Muscle of back (tissue), 11 donors: Measurements from ENCODE around the gene WWOX. TPM values are rescaled to one million over a fixed set of nuclear protein-coding genes. Genes with fewer than 3 reads are reported as not detected.

Experiments used
- DNase-seq, 3 donors: peaks; one replicate each; pipeline versions ENCODE4 v3.0.0 to v3.0.0-alpha.2; 2013
- polyA plus RNA-seq, 10 donors: library from polyadenylated mRNA; unstranded; fragments of 120-200 nt; gene quantifications; one replicate each; pipeline ENCODE4 v1.2.1, GENCODE V29; 2013; ENCODE audit not compliant: insufficient read length in 10 of 10

The WWOX gene
- polyA plus RNA-seq, 10 donors: 7.8 to 14.7 (median 12.8) TPM

DNA sequence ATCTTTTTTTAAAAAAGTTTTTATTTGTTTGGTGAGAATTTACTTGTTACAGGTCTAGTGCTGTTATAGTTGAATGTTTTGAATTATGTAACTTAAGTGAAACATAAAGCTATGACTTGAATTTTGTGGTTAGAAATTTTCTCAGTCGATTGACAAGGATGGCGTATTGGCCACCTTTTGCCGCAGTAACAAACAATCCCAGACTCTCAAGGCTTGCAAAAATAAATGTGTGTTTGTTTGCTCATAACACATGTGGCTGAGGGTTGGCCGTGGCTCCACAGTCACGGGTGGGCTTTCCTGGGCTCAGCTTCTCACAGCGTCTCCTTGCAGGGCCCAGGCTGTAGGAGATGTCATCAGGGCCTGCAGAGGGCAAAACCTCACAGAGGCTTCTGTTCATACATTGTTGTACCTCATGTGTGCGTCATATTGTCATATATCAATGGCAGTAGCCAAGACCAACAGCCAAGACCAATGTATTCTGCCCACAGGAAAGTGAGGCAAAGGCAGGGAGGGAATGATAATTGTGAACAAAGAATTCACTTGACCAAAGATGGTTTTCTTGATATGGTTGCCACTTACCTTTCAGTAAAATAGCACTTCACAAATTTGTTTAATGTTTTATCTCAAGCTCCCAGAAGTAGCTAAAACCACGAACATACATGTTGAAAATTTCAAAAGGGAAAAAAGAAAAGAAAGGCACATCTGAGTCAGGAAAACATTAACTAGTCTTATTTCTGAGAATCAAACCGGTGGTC is 93.5 kb downstream of the WWOX start:
- DNase-seq: no peak

DNA sequence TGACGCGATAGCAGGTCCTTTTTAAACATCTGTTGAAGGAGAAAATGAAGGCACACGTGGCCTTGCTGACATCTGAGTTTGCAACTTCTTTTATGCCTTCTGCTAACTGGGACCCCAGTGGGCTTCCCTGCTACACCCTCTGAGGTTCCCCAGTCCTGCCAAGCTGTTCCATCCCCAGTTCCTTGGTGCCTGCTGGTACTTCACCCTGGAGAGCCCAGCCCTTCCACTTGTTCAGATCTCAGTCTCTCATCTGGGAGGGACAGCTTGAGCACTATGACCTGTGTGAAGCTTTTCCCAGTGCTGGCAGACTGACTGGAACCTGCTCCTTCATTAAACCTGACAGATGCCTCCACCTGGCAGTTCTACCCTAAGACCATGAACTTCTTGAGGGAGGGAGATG is 95.5 kb downstream of the WWOX start:
- no peak for DNase-seq

DNA sequence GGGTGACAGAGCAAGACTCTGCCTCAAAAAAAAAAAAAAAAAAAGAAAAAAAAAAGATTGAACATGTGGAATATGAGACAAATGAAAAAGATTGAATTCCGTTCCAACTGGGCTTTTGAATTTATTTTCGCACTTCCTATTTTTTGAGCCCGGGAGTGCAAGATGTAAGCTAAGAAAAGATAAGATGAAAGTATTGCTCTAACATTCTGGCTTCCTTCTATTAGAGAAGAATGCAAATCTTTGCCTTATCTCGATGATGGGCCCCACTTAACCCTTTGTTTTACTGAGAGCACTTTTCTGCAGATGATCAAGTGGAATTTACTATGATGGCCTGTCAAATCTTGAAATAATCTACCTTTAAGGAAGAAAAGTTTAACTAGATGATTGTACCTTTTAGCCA is 96.3 kb downstream of the WWOX start:
- no peak for DNase-seq

DNA sequence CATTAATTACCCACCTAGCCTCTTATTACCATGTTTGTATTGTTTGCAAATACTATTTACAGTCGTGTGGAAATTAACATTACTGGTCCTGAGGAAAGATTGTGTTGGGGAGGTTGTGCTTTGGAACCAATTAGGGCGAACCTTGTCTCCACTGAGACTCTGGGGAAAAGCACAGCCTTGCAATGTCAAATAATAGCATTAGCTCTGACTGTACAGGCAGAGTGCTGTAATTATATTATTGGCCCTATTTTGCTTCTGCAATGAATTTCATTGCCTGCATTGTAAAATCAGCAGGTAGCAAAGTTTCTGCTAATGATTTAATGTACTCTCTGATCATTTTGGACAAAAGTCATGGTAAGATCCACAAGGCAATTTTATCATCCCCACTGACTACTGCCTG is 97.0 kb downstream of the WWOX start:
- no peak for DNase-seq

DNA sequence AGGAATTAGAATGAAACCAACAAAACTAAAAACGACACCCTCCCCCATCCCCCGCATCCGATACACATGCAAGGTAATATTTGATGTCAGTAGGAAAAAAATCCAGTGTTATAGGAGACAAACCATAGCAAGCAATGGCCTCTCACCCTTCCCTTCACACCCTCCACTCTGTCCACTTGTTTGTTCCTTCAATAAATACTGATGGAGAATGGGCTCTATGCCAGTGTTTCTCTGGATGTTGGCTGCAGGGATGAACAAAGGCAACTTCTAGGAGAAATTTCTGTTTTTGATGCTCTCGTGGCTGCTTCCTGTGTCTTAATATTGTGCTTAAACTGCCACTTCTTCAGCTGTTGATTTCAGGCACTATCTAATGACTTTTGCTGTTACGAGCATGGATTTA is 98.8 kb downstream of the WWOX start:
- no peak for DNase-seq

DNA sequence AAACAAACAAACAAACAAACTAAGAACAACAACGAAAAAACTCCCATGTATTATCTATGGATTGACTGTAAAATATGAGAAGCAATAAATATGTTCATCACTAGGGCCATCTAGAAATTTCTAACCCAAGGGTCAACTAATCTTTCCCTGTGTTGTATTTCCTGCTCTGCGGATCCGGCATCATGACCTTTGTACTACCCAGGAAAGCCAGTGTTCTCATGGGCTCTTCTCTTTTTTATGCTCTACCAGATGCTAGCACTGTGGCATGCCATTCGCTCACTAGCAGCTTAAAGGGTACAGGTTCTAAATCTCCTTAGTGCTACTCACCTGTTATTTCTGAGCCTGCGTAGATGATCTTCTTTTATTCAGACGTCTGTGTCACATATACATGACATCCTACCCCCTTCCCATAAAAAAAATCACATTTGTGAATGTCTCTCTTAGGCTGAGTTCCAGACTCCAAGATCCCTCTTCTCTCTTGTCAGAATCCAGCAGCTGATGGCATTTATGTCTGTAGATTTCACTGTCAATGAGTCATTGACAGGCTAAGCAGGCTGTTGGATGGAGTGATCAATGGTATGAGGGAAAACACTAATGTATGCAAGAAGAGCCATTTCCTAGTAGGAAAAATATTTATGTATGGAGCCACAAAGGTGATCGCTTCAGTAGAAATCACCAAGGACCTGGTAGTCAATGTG is 100.0 kb downstream of the WWOX start:
- DNase-seq: no peak

DNA sequence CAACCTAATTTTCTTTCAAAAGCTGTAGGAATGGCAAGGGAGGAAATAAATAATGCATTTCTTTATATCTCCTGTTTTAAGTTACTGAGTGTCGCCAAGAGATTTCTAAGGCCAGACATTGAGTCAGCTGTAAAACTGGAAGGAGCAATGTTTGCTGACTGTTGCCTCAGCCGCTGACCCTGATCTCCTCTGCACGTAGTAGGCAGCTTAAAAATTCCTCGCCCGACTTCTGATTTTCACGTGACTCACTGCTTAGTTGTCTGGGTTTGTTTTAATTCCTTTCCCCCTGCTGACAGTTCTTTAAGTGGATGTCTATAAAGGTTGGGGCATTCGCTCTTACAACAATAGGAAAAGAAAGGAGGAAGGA is 100.6 kb downstream of the WWOX start:
- DNase-seq: no peak

DNA sequence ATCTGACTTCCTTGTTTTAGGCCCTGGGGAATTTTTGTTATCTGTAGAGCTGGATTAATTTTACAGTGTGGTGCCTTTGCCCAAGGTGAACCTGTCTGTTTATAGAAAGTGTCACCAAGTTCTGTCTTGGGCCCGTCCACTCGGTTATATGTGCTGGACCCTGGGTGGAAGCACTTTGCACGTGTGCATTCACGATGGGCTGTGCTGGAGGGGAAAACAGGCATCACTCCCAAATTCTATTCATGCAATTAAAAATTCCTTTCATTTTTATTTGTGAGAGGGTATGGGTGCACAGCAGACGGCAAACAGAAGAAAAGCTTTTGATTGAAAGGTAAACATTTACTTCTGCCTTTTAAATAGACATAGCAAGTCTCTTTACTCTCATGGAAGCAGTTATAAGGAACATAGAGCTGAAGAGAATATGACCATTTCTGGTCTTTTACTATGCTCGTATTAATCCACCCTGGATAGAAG is 101.2 kb downstream of the WWOX start:
- no peak for DNase-seq

DNA sequence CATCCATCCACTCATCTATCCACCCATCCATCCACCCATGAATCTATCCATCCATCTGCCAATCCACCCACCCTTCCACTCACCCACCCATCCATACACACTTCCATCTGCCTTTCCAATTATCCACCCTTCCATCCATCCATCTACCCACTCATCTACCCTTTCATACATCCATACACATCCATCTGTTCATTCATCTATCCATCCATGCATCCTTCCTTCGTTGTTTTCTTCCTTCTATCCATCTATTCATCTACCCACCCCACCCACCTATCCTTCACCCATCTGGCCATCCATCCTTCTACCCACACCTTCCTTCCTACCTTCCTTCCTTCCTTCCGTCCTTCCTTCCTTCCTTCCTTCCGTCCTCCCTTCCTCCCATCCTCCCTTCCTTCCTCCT is 106.1 kb downstream of the WWOX start:
- DNase-seq: no peak

DNA sequence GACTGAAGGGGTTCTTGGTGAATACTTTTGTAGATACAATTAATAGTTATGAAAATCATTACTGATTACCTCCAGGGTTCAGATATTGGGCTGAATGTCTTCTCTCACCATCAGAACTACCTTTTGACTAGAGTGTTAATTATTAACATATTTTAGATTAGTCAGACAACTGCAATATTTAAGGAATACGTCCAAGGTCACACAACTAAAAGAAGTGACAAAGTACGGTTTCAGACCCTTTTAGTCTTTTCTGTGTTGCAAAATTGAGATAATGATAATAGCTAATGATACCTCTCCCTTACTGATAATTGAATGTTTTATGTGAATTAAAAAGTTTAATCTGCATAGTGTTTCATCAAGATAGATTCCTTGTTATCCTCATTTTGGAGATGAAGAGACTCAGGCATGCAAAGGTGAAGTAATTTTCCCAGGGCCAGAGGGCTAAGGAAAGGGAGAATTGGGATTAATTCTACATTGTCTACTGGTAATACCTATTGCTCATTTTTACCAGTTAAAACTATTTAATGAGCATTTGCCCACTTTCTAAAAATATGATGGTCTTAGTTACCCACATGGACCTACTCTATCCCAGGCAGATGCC is 107.3 kb downstream of the WWOX start:
- DNase-seq: no peak

DNA sequence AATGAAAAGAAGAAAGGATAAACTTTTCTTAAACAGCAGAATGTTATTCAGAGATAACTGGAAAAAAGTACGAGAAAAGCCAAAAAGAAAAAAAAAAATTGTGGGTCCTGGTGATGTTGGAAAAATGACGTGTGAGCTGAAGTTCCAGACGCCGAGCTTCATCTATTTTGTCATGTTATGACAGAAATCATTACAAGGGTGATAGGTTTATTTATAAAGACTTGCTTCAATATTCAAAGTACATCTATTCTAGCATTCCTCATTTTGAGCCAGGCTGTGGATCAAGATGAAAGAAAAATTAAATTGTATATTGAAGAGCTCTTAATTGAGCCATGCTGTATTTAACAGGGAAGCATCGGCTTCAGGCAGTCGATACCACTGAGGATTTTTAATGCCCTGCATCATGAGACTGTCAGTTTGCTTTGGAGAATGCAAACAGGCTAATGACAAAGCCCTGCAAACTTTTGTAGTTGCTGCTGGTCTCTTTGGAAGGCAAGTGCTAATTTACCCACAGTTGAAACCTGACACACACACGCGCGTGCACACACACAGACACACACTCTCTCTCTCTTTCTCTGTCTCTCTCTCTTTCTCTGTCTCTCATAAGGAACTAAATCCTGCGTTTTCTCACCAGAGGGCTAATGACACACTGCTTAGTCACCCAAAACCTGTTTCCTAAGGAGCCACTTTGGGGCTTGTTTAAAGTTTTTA is 110.7 kb downstream of the WWOX start:
- DNase-seq: no peak

DNA sequence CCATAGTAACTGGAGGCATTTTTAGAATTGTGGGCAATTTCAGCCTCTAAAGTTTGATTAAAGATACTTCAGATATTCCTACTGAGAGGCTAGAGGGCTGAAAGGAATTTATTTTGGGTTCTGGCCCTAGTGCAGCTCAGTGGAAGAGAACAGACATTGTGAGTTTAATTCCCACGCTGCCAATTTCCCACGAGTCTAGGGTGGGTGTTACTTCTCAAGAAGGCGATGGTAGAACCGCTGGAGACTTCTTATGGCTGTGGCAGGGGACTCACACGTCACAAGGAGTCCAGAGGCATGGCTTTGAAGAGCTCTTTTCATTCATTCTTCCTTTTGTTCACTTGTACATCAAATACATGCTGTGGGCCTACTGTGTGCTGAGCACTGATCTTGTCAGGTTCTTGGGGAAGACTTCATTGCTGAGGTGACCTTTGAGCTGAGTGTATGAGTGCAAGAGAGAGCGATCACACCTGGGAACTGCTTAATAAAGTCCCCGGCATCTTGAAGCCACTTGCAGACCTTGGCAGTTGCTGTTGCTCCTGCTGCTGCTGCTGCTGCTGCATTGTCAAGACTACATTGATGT is 111.7 kb downstream of the WWOX start:
- DNase-seq: no peak

DNA sequence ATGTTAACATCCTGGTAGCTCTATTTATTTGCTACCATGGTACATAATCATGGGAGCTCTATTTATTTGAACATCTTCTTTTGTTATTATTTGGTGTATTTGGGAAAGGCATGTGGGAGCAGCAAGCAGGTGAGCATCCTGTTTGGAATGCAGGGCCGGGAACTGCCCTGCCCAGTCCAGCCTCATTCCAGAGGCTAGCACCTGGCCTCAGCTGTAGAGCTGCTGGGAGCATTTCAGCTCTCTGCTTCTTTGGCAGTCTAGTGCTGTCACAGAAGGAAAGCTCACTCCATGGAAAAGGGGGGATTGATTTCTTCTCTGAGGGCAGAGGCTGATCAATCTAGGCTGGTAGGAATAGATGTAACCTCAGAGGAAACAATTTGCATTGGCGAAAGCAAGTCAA is 112.5 kb downstream of the WWOX start:
- DNase-seq: no peak

DNA sequence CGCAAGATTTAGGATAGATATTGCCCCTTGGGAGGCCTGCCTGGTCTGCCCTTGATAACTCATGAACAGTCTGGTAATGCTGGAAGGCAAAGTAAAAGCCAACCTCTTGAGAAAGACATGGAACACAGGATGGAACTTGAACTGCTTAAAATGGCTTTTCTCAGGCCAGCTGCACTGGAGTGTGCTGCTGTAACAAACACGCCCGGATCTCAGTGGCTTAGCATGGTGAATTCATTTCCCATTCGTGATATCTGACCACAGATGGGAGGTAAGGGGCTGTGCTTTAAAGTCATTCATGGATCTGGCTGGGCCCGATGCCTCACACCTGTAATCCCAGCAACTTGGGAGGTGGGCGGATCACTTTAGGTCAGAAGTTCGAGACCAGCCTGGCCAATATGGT is 113.2 kb downstream of the WWOX start:
- DNase-seq: no peak

DNA sequence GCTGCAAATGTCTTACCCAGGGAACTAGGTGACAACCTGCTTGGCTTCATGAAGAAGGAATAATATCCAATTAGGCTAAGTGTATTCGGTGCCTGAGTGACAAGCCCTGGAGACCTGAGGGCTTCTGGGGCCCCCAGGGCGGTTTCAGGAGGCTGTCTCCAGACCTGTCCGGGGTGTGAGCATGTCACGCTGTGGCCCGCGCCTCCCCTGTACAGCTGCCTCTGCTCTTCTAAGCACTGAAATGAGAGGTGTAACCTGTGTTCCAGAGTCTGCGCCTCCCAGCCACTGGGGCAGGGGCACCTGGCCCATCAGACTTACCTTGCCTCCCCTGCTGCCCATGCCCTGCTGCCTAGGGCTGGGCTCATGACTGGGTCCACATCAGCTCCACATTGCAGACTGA is 114.3 kb downstream of the WWOX start:
- DNase-seq: no peak

DNA sequence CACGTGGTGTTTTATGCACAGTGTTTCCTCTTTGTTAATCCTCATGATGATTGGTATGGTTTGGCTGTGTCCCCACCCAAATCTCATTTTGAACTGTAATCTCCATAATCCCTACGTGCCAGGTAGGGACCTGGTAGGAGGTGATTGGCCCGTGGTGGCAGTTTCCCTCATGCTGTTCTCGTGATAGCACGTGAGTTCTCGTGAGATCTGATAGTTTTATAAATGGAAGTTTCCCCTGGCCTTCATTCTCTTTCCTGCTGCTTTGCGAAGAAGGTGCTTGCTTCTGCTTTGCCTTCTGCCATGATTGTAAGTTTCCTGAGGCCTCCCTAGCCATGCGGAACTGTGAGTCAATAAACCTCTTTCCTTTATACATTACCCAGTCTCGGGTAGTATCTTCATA is 115.8 kb downstream of the WWOX start:
- DNase-seq: no peak

DNA sequence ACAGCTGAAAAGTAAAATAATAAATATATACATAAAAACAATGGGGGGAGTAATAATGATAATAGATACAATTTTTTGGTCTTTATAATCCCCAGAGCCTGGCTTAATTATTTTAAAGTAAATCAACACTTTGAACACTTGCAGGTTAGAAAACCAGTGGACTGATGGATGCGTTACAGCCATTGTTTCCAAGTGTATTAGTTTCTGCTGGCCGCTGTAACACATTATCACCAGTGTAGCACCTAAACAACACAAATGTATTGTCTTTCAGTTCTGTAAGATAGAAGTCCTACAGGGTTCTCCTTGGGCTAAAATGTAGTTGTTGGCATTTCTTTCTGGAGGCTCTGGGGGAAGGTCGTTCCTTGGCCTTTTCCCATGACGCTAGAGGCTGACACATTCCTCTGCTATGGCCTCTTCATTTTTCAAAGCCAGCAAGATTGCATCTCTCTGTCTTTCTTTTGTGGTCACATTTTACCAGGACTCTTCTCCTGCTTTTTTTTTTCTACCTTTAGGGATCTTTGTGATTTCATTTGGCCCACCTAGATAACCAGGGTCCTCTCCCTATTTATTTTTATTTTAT is 116.8 kb downstream of the WWOX start:
- no peak for DNase-seq

DNA sequence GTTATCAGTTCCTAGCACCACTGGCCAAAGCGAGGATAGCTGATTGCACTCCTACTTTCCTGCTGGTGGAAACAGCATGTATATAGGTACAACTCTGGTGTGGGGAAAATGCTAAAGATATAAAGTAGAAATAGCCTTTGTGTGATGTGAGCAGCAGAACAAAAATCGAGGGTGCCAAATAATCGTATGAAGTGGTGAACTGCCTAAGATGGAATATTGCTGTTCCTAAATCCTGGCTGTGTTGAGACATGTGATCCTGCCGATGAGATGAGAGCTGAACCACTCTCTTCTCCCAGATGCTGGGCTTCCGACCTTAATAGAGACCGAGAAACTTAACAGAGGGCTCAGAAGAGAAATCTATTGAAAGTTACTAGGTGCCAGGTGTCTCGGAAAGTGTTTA is 117.8 kb downstream of the WWOX start:
- DNase-seq: no peak

DNA sequence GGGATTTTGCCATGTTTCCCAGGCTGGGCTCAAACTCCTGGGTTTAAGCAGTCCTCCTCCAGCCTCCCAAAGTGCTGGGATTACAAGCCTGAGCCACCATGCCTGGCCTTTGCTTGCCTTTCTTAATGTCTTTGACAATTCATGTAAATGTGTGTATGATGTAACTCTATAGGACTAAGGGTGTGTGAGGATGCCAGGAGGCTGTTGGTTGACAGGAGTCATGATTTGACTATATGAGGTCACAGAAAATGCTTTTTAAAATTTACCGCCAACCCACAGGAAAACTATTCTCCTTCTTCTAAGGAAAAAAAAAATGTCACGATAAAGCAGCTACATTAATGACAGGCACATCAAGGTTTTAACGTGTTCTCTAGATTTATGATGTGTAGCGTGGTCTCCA is 118.8 kb downstream of the WWOX start:
- DNase-seq: no peak

DNA sequence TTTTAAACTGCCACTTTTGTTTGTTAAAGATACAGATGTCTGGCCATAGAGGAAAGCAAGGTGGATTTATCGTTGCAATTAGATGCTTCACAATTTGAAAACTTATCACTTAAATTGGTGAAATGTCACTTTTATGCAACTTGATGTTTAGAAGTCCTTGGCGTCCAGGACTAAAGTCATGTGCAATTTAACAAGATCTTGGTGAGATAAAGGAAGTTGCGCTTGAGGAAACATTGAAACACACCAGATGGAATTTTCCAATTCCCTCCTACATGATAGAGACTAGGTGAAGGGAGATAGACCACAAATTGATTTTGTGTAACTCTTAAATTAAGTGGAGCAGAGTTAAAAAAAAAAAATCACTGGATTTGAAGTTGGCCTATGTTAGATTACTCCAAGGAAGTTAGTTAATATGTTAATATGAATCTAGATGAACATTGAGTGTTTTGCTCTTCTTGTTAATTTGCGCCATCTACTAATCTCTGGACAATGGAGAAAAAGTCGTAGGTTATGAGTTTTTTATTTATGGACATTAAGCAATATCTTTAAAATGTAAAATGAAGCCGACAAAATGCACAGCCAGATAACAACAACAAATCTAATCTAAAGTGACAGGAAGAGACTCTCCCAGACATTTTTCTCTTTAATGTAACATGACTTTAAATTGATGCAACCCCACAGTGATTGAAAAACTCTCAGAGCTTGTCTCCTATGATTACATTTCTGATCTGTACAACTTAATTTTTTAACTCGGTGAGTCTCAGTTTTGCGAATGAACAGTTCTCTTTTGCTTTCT is 119.6 kb downstream of the WWOX start:
- no peak for DNase-seq

DNA sequence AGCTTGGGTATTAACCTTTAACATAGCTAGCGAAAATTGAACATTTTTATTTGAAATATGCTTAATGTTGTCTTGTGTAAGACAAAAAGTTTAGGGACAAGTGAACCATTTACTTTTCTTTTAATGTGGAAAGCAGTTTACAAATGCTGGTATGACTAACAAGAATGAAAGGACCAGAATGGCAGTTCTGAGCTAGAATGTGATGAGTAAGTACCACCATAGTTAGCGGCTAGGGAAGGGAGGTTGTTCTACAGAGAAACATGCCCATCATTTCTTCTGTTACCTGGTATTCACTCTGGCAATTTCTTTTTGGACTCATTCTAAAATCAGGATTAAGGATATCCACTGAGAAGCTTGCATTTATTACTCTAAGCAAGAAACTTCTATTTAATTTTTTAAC is 121.1 kb downstream of the WWOX start:
- DNase-seq: no peak
